NCI-H446 treated with DMSO at 0.1 percent for 48 hours (cell line): ENCODE results near the gene SLC16A9.

Experiments
- DNase-seq: peaks from one replicate; lab custom pipeline; 2025; lab: John Stamatoyannopoulos, UW

SLC16A9 gene

GRCh38 chr10:59627366-59628018 lies 82.2 kb downstream of the SLC16A9 start:
- DNase-seq = no peak

GRCh38 chr10:59626523-59626869 lies 83.2 kb downstream of the SLC16A9 start:
- DNase-seq = no peak

GRCh38 chr10:59625721-59626522 lies 83.7 kb downstream of the SLC16A9 start:
- peak; percentile 72 for DNase-seq

GRCh38 chr10:59624951-59625350 lies 84.7 kb downstream of the SLC16A9 start:
- no peak for DNase-seq

GRCh38 chr10:59624136-59624535 lies 85.5 kb downstream of the SLC16A9 start:
- DNase-seq = no peak

- no peak for DNase-seq
Measured at GRCh38 chr10:59623133-59624121, 86.2 kb downstream of the SLC16A9 start.

- peak; percentile 9 for DNase-seq
Measured at GRCh38 chr10:59622320-59623132, 87.1 kb downstream of the SLC16A9 start.

- DNase-seq = no peak
Measured at GRCh38 chr10:59621771-59622170, 87.9 kb downstream of the SLC16A9 start.

GRCh38 chr10:59618666-59619065 lies 91.0 kb downstream of the SLC16A9 start:
- DNase-seq = no peak

- DNase-seq = no peak
Measured at GRCh38 chr10:59617996-59618395, 91.7 kb downstream of the SLC16A9 start.

GRCh38 chr10:59611048-59611447 lies 98.6 kb downstream of the SLC16A9 start:
- DNase-seq = no peak

- DNase-seq = no peak
Measured at GRCh38 chr10:59607970-59608369, 101.7 kb downstream of the SLC16A9 start.

GRCh38 chr10:59606551-59606961 lies 103.1 kb downstream of the SLC16A9 start:
- DNase-seq = peak; percentile 56

- DNase-seq = no peak
Measured at GRCh38 chr10:59601985-59602384, 107.7 kb downstream of the SLC16A9 start.
